Esophagus mucosa (tissue), 1 donor: ENCODE results near the gene ZNF106. TPM values are rescaled to one million over a fixed set of nuclear protein-coding genes. Genes with fewer than 3 reads are reported as not detected.

Experiments used
- ATAC-seq: fragments of 200-7000 bp; cut with Tn5 transposase; one replicate; pipeline ENCODE4 v1.9.1; 2020
- total RNA-seq: library from RNA; stranded (reverse); gene quantifications from one replicate; pipeline ENCODE4 v1.2.4, GENCODE V29; 2023
- donor health status: DM: yes; HTN: yes; CAD: no.

ZNF106 gene
- total RNA-seq, 1 donor from 2014 or later: 23.0 TPM

- ATAC-seq: no peak
Observed at GRCh38 chr15:42471002-42471401, 19.9 kb downstream of the ZNF106 start.

DNA sequence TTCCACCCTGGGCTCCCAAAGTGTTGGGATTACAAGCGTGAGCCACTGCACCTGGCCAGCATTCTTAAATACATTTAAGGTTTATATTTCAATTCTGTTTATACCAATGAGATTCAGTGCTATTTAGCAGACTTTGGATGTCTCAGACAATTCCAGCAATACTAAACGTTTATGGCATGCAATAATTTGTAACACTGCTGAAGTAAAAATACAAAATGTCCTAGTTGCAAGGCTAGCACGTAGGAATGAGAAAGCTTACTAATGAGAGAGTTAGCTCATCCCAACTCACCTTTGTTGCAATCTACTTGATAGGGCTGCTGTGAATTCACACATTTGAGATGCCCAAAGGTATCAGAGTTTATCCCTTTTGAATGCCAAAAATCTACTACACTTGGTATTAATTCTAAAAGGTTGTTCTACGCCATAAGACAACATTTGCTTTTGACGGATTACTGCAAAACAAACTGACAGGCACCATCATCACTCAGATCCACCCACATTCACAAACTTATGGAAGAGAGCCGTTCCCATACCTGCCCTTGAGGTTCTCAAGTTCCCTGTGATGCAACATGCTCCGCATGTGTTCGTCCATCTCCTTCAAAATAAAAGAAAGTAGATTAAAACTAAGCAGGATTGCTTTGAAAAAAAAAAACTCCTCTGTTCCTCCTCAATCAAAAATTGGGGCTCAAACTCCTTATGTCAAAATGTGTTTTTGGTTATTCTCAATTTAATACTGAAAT lies 25.3 kb downstream of the ZNF106 start:
- ATAC-seq: no peak

- no peak for ATAC-seq
Observed at GRCh38 chr15:42461261-42461660, 29.7 kb downstream of the ZNF106 start.

DNA sequence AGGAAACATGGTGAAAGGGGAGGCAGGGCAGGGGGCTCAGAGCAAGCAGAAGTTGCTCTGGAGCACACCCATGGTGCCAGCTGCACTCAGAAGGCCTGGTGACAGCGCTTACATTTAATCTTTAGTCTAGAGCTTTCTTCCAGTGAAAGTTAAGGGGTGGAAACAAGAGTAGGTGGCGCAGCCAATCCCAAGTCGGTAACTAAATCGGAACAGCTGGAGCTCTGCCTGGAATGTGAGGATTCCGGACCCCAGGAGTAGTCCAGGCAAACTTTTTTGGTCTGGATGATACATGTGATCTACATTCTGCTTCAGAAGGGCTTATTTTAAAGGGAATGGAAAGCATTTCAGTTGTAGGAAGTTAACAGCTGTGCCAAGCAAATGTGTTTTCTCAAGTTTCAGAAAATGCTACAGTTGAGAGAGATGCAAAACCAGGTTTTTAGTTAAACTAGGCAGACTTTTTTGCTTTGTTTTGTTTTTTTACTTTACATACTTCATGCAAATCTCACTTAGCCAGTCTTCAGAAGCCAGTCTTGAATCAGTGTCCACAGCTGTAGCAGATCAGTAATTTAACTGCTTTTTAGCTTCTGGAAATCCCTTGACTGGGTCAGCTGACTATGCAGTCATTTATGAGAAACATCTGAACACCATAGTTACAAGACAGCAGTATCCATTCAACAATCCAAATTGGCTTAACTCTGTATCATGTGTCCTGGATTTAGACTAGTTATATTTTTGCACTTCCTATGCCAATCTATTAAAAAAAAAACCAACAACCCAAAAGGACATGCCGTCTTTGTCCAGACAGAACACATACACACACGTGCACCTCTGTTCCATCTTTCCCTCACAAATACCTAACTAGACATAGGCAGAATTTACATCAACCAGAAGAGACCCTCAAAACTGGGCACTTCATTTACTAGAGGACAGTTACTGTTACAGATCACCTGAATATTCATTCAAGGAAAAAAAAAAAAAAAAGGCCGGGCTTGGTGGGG lies 33.2 kb downstream of the ZNF106 start:
- no peak for ATAC-seq

DNA sequence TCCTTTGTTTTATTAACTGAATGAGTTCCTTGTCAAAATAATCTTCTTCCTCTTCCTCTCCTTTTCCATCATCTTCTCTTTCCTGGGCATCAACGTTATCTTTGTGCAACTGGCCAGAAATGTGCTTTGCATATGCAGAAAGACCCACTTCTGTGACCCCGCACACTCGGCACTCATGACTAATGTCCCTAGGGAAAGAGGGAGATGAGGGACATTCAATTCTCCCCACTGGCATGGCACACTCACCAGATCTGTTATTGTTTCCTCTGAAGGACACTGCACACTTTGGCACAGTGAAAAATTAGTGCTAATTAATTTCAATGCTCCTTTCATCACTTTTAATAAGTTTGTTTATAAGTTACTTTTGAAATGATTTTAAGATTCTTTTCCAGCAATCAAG lies 34.0 kb downstream of the ZNF106 start:
- ATAC-seq: no peak

DNA sequence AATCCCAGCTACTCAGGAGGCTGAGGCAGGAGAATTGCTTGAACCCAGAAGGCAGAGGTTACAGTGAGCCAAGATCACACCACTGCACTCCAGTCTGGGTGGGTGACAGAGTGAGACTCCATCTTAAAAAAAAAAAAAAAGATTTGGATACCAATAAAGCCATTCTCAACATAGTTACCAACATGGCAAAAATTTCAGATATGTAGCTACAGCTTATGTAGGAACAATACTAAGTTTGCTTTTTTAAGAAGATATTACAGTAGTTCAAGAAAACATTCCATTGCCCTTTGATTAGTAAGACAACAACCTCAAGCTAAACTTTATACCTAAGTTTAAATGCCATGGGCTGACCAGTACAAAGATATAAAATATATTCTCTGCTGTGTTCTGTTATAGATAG lies 34.4 kb downstream of the ZNF106 start:
- no peak for ATAC-seq

- ATAC-seq: no peak
Observed at GRCh38 chr15:42453826-42454225, 37.1 kb downstream of the ZNF106 start.

- no peak for ATAC-seq
Observed at GRCh38 chr15:42450425-42450790, 40.5 kb downstream of the ZNF106 start.

- ATAC-seq: no peak
Observed at GRCh38 chr15:42449770-42450424, 41.0 kb downstream of the ZNF106 start.

GRCh38 chr15:42448281-42448680 lies 42.7 kb downstream of the ZNF106 start:
- no peak for ATAC-seq

DNA sequence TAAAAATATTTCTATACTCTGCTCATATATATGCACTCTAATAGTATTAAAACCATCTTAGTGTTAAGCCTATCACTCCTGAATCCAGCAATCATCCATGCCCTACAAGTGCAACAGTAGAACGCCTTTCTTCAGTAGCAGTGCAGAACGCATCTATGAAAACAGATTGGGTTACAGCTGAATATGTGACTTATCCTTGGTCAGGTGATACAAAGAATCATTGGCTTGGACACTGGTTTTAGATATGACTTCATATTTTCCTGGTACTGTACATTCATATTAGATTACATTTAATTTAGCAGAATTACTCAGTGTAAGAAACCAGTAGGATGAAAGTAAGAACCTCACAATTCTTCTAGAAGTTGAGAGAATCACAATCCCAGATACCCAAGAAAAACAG lies 43.3 kb downstream of the ZNF106 start:
- no peak for ATAC-seq

- ATAC-seq: no peak
Observed at GRCh38 chr15:42445551-42445950, 45.4 kb downstream of the ZNF106 start.

GRCh38 chr15:42444415-42445063 lies 46.4 kb downstream of the ZNF106 start:
- peak; percentile 47 for ATAC-seq

DNA sequence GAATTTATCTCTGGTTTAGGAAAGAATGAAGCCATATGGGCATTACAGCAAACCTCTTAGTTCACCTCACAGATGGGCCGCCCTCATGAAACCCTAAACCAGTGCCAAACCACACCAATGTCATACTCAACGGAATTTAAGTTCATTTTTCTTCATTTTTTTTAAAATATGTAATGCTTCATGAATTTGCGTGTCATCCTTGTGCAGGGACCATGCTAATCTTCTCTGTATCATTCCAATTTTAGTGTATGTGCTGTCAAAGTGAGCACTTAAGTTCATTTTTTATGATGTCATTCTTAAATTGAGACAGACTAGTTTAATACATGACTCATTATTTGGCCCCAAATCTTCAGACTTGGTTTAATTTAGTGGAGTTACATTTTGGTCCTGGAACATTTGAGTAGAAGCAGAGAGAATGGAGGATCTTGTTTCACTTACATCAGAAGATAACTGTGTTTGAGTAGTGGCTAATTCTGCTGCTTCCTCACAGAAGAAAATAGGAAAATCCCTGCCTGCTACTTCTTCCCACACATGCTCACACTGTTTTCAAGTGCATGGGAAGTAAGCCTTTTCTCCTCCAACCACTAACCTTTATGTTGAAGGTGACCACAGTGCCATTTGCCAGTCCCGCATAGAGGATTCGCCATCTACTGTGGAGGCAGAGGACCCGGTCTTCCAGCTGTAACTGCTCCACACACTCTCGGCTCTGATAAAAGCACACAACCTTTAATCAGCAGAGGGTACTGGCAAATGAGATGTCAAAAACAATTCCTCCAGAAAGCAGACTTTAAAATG lies 63.3 kb downstream of the ZNF106 start:
- no peak for ATAC-seq

- ATAC-seq: no peak
Observed at GRCh38 chr15:42421376-42421775, 69.6 kb downstream of the ZNF106 start.

DNA sequence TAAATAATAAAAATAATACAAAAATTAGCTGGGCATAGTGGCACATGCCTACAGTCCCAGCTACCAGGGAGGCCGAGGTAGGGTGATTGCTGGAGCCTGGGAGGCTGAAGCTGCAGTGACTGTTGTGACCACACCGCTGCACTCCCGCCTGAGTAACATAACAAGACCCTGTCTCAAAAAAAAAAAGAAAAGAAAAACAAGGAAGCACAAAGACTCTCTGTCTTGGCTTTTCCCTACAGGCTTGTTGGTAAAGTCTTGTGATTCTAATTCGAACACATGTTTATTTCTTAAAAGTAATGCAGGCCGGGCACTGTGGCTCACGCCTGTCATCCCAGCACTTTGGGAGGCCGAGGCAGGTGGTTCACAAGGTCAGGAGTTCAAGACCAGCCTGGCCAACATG lies 71.6 kb downstream of the ZNF106 start:
- ATAC-seq: no peak

GRCh38 chr15:42413920-42414319 lies 77.0 kb downstream of the ZNF106 start:
- ATAC-seq: no peak

- no peak for ATAC-seq
Observed at GRCh38 chr15:42411884-42412283, 79.1 kb downstream of the ZNF106 start.

- no peak for ATAC-seq
Observed at GRCh38 chr15:42409011-42409410, 81.9 kb downstream of the ZNF106 start.

GRCh38 chr15:42408178-42408577 lies 82.8 kb downstream of the ZNF106 start:
- no peak for ATAC-seq

DNA sequence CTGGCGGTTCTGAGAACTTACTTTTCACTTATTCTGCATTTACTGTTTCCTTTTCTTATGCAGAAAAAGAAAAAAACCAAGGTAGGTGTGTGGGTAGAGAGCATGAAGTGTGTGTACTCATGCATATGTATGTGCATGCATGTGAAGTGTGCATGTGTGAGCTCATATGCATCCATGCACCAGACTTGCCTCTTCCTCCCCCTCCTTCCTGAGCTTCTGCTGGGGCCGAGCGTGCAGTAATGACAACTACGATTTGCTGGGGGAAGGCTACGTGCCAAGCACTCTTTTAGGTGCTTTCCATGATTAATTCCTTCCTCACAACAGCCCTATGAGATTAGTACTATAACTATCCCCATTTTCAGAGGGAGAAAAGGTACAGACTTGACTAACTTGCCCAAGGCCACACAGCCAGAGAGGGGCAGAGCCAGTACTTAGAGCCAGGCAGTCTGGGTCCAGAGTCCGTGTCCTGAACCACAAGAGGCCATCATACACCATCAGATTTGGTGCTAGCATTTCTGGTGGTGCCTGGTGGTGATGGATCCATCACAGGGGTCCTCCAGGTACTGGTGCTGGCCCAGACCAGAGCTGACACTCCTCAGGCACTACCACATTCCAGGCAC lies 85.0 kb downstream of the ZNF106 start:
- ATAC-seq: peak; percentile 21
